ENCODE results near the gene ANXA6. TPM values are rescaled to one million over a fixed set of nuclear protein-coding genes. Genes with fewer than 3 reads are reported as not detected.

ANXA6 gene
- total and polyA plus RNA-seq, 9 of the 15 experiments (the other 6 are each of a cell fraction or from before 2014, with no cell fraction given) = 0.70 to 13.2 (median 8.3) TPM

DNA sequence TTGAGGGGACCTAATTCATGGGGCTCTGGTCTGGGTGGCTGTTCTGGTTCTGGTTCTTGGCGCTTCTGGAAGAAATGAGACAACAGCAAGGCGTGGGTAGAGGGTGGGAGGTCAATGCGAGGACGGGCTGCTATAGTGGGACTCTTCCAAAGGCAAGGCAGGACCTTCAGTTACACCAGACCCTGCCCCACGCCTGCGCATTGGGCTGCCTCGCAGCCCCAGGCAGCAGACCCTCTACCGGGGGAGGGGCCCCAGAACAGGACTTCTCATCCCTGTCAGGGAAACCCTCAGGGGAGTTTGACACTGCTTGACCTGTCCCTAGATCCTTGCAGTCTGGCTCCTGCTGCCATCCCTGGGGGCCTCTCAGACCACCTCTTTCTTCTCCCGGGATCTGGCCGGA, 47.8 kb upstream of the ANXA6 start (continued):
- TF ChIP-seq, protein P1, sequence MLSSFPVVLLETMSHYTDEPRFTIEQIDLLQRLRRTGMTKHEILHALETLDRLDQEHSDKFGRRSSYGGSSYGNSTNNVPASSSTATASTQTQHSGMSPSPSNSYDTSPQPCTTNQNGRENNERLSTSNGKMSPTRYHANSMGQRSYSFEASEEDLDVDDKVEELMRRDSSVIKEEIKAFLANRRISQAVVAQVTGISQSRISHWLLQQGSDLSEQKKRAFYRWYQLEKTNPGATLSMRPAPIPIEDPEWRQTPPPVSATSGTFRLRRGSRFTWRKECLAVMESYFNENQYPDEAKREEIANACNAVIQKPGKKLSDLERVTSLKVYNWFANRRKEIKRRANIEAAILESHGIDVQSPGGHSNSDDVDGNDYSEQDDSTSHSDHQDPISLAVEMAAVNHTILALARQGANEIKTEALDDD (IDR thresholded peaks at IDR 0.05) = no peak

- in situ Hi-C loops (cut with MboI) (no loop called here), intact Hi-C loops (cut with micrococcal nuclease) (no loop called here)
- Histone ChIP-seq H3K36me3 (ENCODE audit: control insufficient read depth, insufficient read depth, low read length) (no peaks in the 10 kb centered on the region), H3K79me2 (ENCODE audit: control insufficient read depth, insufficient read depth, low read length) (no peaks in the 10 kb centered on the region), H3K9ac (ENCODE audit: insufficient read depth in 1 of 2, low read depth in 2 of 2, low read length in 2 of 2) (no peak overlapping the region), H3K27me3 (ENCODE audit: control insufficient read depth in 2 of 2, insufficient read depth in 2 of 2, low read length in 2 of 2) (no peaks in the 10 kb centered on the region), H3K4me3 (no peak overlapping the region), H2AFZ (ENCODE audit: low read depth, low read length) (no peak overlapping the region), H3K27ac (ENCODE audit: extremely low read depth, low read depth, low read length) (no peak overlapping the region), H4K20me1 (replicated peaks; ENCODE audit: control insufficient read depth, insufficient read depth, low read length) (no peaks in the 10 kb centered on the region), H3K4me2 (ENCODE audit: insufficient read depth, low read length) (no peak overlapping the region), H3K4me1 (replicated peaks in 1 of 2; ENCODE audit: control insufficient read depth in 2 of 2, insufficient read depth in 2 of 2, low read length in 2 of 2) (peaks cover 7 to 9% of the 10 kb centered on the region in 2 experiments; a peak in 4 of 5 replicates), H3K9me1 (ENCODE audit: control insufficient read depth, insufficient read depth, low read length) (no peaks in the 10 kb centered on the region), H3K9me3 (replicated peaks; ENCODE audit: control insufficient read depth, insufficient read depth, low read depth, low read length) (no peaks in the 10 kb centered on the region)
- TF ChIP-seq PHF21A (IDR thresholded peaks at IDR 0.05; ENCODE audit: borderline replicate concordance, low read depth) (no peak), ZNF121 (CRISPR knock-in tag; conservative IDR thresholded peaks at IDR 0.05) (peak; percentile 64)
- DNase-seq (ENCODE audit: extremely low read depth in 1 of 4, low spot score in 3 of 4) (no peak), FAIRE-seq (no peak), ATAC-seq (no peak)
- no TSS peak for BruUV-seq (replicated peaks)
- CTCF ChIA-PET (ENCODE audit: low intra/inter-chr PET ratio) = no interaction called here
- POLR2A ChIA-PET = interaction anchor here (1.6 kb wide), 1 partner anchor 37 kb away, joined by 5 read pairs; no protein-coding TSS in a partner anchor
- WGBS (ENCODE audit: insufficient coverage, low coverage, missing lambda C conversion rate) = 71% methylated on average over 5 of the region's 5 CpGs
Measured at GRCh38 chr5:151204051-151204450, 46.5 kb upstream of the ANXA6 start.
